SK-N-SH treated with all-trans-retinoic acid at 6 μM for 48 hours (cell line): ENCODE measurements around the gene ZNF446.

Source experiments
- ARNTL ChIP-seq: fragments of 450-650 bp; formaldehyde crosslinking; IDR thresholded peaks from 2 replicates; pipeline ENCODE4 v1.5.0; 2020; ENCODE audit warnings: low read depth, mild to moderate bottlenecking, moderate library complexity, borderline replicate concordance
- OSR1 ChIP-seq: fragments of 250-450 bp; sonication (Bioruptor Pico); IDR thresholded peaks from 2 replicates; pipeline ENCODE4 v1.8.0; 2022; ENCODE audit warnings: moderate library complexity, mild to moderate bottlenecking, inconsistent platforms
- RARB ChIP-seq: fragments of 250-450 bp; sonication (Bioruptor Pico); IDR thresholded peaks from 2 replicates; pipeline ENCODE4 v1.8.0; 2021; ENCODE audit warnings: mild to moderate bottlenecking, moderate library complexity
- ZFP3 ChIP-seq: fragments of 250-450 bp; sonication (Bioruptor Pico); IDR thresholded peaks from 2 replicates; pipeline ENCODE4 v1.5.0; 2020; ENCODE audit warnings: mild to moderate bottlenecking, moderate library complexity
- ZFP30 ChIP-seq: fragments of 450-650 bp; formaldehyde crosslinking; IDR thresholded peaks from 2 replicates; pipeline ENCODE4 v1.5.0; 2022; ENCODE audit warnings: mild to moderate bottlenecking, moderate library complexity
- ZNF70 ChIP-seq: fragments of 450-650 bp; formaldehyde crosslinking; IDR thresholded peaks from 2 replicates; pipeline ENCODE4 v1.5.0; 2020; ENCODE audit warnings: mild to moderate bottlenecking, moderate library complexity

DNA sequence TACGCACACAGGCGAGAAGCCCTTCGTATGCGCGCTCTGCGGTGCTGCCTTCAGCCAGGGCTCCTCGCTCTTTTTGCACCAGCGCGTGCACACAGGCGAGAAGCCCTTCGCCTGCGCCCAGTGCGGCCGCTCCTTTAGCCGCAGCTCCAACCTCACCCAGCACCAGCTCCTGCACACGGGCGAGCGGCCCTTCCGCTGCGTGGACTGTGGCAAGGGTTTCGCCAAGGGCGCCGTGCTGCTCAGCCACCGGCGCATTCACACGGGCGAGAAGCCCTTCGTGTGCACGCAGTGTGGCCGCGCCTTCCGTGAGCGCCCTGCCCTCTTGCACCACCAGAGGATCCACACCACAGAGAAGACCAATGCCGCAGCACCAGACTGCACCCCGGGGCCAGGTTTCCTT lies 20.0 kb upstream of the ZNF446 start:
- no peak for TF ChIP-seq ZFP30 (CRISPR knock-in tag)
- TF ChIP-seq ZFP3 (CRISPR knock-in tag) = no peak
- TF ChIP-seq ZNF70 (CRISPR knock-in tag) = no peak
- no peak for TF ChIP-seq RARB (CRISPR knock-in tag)
- no peak for TF ChIP-seq OSR1 (CRISPR knock-in tag)
- no peak for TF ChIP-seq ARNTL
